ENCODE data around the gene NAV3. TPM values are rescaled to one million over a fixed set of nuclear protein-coding genes. Genes with fewer than 3 reads are reported as not detected.
A peak's percentile ranks its signal among the peaks of the same experiment; 100 is the strongest.

NAV3 gene
- total RNA-seq, 2 donors from 2014 or later: 0.20 to 1.9 TPM

DNA sequence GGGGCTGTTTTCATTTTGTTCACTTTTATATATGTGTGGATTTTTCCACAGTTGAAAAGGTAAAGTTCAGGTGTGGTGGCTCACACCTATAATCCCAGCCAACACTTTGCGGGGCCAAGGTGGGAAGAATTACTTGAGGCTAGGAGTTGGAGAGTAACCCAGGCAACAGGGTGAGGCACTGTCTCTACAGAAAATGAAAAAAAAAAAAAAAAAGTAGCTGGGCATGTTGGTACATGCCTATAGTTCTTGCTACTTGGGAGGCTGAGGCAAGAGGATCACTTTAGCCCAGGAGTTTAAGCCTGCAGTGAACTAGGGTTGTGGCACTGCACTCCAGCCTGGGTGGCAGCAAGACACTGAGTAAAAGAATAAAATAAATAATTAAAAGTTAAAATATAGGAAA lies 326.5 kb downstream of the NAV3 start:
- H3K4me1 ChIP-seq (ENCODE audit: control insufficient read depth, insufficient read depth, low read length): no peaks in the 10 kb centered on the region
- no peaks in the 10 kb centered on the region for H3K27me3 ChIP-seq (ENCODE audit: control insufficient read depth, insufficient read depth, low read length, poor library complexity, severe bottlenecking)
- H3K4me3 ChIP-seq (ENCODE audit: low read length): no peak overlapping the region
- TF ChIP-seq, protein P1, sequence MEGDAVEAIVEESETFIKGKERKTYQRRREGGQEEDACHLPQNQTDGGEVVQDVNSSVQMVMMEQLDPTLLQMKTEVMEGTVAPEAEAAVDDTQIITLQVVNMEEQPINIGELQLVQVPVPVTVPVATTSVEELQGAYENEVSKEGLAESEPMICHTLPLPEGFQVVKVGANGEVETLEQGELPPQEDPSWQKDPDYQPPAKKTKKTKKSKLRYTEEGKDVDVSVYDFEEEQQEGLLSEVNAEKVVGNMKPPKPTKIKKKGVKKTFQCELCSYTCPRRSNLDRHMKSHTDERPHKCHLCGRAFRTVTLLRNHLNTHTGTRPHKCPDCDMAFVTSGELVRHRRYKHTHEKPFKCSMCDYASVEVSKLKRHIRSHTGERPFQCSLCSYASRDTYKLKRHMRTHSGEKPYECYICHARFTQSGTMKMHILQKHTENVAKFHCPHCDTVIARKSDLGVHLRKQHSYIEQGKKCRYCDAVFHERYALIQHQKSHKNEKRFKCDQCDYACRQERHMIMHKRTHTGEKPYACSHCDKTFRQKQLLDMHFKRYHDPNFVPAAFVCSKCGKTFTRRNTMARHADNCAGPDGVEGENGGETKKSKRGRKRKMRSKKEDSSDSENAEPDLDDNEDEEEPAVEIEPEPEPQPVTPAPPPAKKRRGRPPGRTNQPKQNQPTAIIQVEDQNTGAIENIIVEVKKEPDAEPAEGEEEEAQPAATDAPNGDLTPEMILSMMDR (conservative IDR thresholded peaks at IDR 0.05): no peak
- Mint-ChIP-seq H3K36me3 (ENCODE audit: low read depth) (no peaks in the 10 kb centered on the region), H3K4me3 (no peak overlapping the region), H3K4me1 (no peaks in the 10 kb centered on the region), H3K27me3 (ENCODE audit: insufficient read depth) (no peaks in the 10 kb centered on the region), H3K9me3 (no peaks in the 10 kb centered on the region), H3K27ac (peak overlapping the region; percentile 32)
- no peaks in the 10 kb centered on the region for H3K9me3 ChIP-seq (ENCODE audit: control insufficient read depth, low read length)
- 22% methylated on average over 1 of the region's 1 CpG; no CpG with 5 or more reads in 1 of the 2 experiments for WGBS, 2 experiments (ENCODE audit: insufficient coverage in 1 of 2, insufficient read length in 1 of 2)
- H3K36me3 ChIP-seq (ENCODE audit: control insufficient read depth, insufficient read depth, low read length): no peaks in the 10 kb centered on the region
- no peak overlapping the region for H3K9ac ChIP-seq (ENCODE audit: extremely low read depth, low read length, poor library complexity, severe bottlenecking)
- no peak overlapping the region for H3K27ac ChIP-seq (ENCODE audit: low read depth, low read length)
- DNase-seq: no peak

DNA sequence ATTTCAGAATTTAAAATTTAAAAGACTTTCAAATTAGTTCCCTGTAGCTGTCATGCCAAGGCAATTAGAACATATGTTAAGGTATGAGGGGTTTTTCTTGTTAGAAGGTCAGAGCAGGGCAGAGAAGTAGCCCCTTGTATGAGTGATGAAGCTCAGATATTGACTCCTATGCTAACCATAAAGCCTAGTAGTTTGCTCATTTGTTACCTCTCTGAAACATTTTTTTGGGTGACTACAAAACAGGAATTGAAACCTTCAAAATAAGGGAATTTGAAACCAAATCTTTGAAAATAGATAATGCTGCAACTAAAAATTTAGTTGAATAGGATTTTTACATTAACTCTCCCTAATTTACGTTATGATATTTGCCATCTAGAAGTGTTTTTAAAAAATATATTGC lies 333.5 kb downstream of the NAV3 start:
- H3K27me3 ChIP-seq (ENCODE audit: control insufficient read depth, insufficient read depth, low read length, poor library complexity, severe bottlenecking): no peaks in the 10 kb centered on the region
- H3K27ac ChIP-seq (ENCODE audit: low read depth, low read length): no peak overlapping the region
- Mint-ChIP-seq H3K4me1 (no peaks in the 10 kb centered on the region), H3K9me3 (no peaks in the 10 kb centered on the region), H3K36me3 (ENCODE audit: low read depth) (no peaks in the 10 kb centered on the region), H3K4me3 (no peak overlapping the region), H3K27ac (no peak overlapping the region), H3K27me3 (ENCODE audit: insufficient read depth) (no peaks in the 10 kb centered on the region)
- H3K4me3 ChIP-seq (ENCODE audit: low read length): no peak overlapping the region
- H3K9ac ChIP-seq (ENCODE audit: extremely low read depth, low read length, poor library complexity, severe bottlenecking): no peak overlapping the region
- H3K4me1 ChIP-seq (ENCODE audit: control insufficient read depth, insufficient read depth, low read length): no peaks in the 10 kb centered on the region
- no peak for DNase-seq
- no peaks in the 10 kb centered on the region for H3K36me3 ChIP-seq (ENCODE audit: control insufficient read depth, insufficient read depth, low read length)
- H3K9me3 ChIP-seq (ENCODE audit: control insufficient read depth, low read length): no peaks in the 10 kb centered on the region
- WGBS, 2 experiments (ENCODE audit: insufficient coverage in 1 of 2, insufficient read length in 1 of 2): 100% methylated on average over 1 of the region's 1 CpG; no CpG with 5 or more reads in 1 of the 2 experiments
- TF ChIP-seq, protein P1 (conservative IDR thresholded peaks at IDR 0.05): no peak

DNA sequence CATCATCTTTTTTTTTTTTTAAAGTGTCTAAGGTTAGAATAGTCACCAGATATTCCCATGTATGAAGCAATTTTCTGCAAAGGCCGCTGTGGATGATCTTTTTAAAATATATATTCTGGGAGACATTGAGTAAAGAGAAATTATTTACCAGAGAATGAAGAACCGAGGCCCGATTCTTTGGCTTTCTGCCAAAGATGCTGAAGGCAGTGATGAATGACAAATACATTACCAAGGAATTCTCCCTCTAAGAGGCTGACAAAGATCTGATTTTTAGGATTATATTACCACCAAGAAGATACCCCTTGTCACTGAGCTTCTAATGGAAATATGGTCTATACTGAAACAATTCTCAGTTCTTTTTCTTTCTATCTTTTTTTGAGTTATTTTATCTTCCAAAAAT lies 336.8 kb downstream of the NAV3 start:
- H3K9ac ChIP-seq (ENCODE audit: extremely low read depth, low read length, poor library complexity, severe bottlenecking): no peak overlapping the region
- WGBS, 2 experiments (ENCODE audit: insufficient coverage in 1 of 2, insufficient read length in 1 of 2): 76 to 93% methylated on average over 2 to 3 of the region's 3 CpGs
- H3K36me3 ChIP-seq (ENCODE audit: control insufficient read depth, insufficient read depth, low read length): no peaks in the 10 kb centered on the region
- no peaks in the 10 kb centered on the region for H3K27me3 ChIP-seq (ENCODE audit: control insufficient read depth, insufficient read depth, low read length, poor library complexity, severe bottlenecking)
- TF ChIP-seq, protein P1 (conservative IDR thresholded peaks at IDR 0.05): no peak
- H3K9me3 Mint-ChIP-seq: no peaks in the 10 kb centered on the region
- H3K27me3 Mint-ChIP-seq (ENCODE audit: insufficient read depth): no peaks in the 10 kb centered on the region
- H3K4me1 Mint-ChIP-seq: no peaks in the 10 kb centered on the region
- no peak overlapping the region for H3K4me3 Mint-ChIP-seq
- DNase-seq: no peak
- no peak overlapping the region for H3K4me3 ChIP-seq (ENCODE audit: low read length)
- H3K27ac Mint-ChIP-seq: no peak overlapping the region
- no peaks in the 10 kb centered on the region for H3K9me3 ChIP-seq (ENCODE audit: control insufficient read depth, low read length)
- no peak overlapping the region for H3K27ac ChIP-seq (ENCODE audit: low read depth, low read length)
- no peaks in the 10 kb centered on the region for H3K4me1 ChIP-seq (ENCODE audit: control insufficient read depth, insufficient read depth, low read length)
- H3K36me3 Mint-ChIP-seq (ENCODE audit: low read depth): no peaks in the 10 kb centered on the region
